ENCODE results near the gene ADAT2.

- no peak for TF ChIP-seq TCF4 (CRISPR knock-in tag; IDR thresholded peaks at IDR 0.05; ENCODE audit: borderline replicate concordance)
- TF ChIP-seq CSRNP3 (CRISPR knock-in tag; IDR thresholded peaks at IDR 0.05) = no peak
- TF ChIP-seq CREB5 (CRISPR knock-in tag; IDR thresholded peaks at IDR 0.05; ENCODE audit: low read depth) = no peak
These were observed 44.9 kb downstream of the ADAT2 start for GRCh38 chr6:143405373-143406154.
